NK-92 (cell line): Measurements from ENCODE around the gene ICAM1.

Experiments
- DNase-seq: peaks from one replicate; lab custom pipeline; 2025; ENCODE audit not compliant: unreplicated experiment; lab: John Stamatoyannopoulos, UW

Gene ICAM1

GRCh38 chr19:10292789-10293636 lies 22.1 kb downstream of the ICAM1 start:
- no peak for DNase-seq

- DNase-seq = no peak
Observed at GRCh38 chr19:10293637-10294367, 22.9 kb downstream of the ICAM1 start.

GRCh38 chr19:10294368-10294697 lies 23.4 kb downstream of the ICAM1 start:
- DNase-seq = no peak

GRCh38 chr19:10295305-10295846 lies 24.5 kb downstream of the ICAM1 start:
- no peak for DNase-seq

- DNase-seq = no peak
Observed at GRCh38 chr19:10295847-10296591, 25.1 kb downstream of the ICAM1 start.

GRCh38 chr19:10299545-10300458 lies 28.9 kb downstream of the ICAM1 start:
- DNase-seq = no peak

- no peak for DNase-seq
Observed at GRCh38 chr19:10305139-10305806, 34.4 kb downstream of the ICAM1 start.

- DNase-seq = no peak
Observed at GRCh38 chr19:10306327-10306726, 35.4 kb downstream of the ICAM1 start.

GRCh38 chr19:10309423-10309822 lies 38.5 kb downstream of the ICAM1 start, which contains the start of gene ZGLP1:
TSS of gene ZGLP1 (minus strand) at chr19:10309815.
- DNase-seq = no peak

GRCh38 chr19:10315335-10316214 lies 44.7 kb downstream of the ICAM1 start, which contains the start of gene FDX2:
TSS of gene FDX2 (minus strand) at chr19:10316015. CDS start at chr19:10315996, 19 bp downstream.
- peak; percentile 31 for DNase-seq

GRCh38 chr19:10316229-10317044 lies 45.5 kb downstream of the ICAM1 start:
- no peak for DNase-seq

GRCh38 chr19:10317045-10317856 lies 46.3 kb downstream of the ICAM1 start:
- DNase-seq = no peak

- DNase-seq = no peak
Observed at GRCh38 chr19:10317857-10318462, 47.0 kb downstream of the ICAM1 start.

- no peak for DNase-seq
Observed at GRCh38 chr19:10318807-10319682, 48.1 kb downstream of the ICAM1 start.

GRCh38 chr19:10320602-10321416 lies 49.9 kb downstream of the ICAM1 start:
- DNase-seq = no peak
